H9 (cell line): Measurements from ENCODE around the gene IL31. TPM values are rescaled to one million over a fixed set of nuclear protein-coding genes. Genes with fewer than 3 reads are reported as not detected.

Experiments used
- DNase-seq: peaks from one replicate; pipeline ENCODE4 v3.0.0-alpha.2; 2017
- H2AFZ ChIP-seq: one replicate; pipeline ENCODE4 v1.6.1; 2013; ENCODE audit warnings: mild to moderate bottlenecking, low read length, control low read depth, moderate library complexity
- H2AK5ac ChIP-seq: 2 replicates; pipeline ENCODE4 v1.6.1; 2013; ENCODE audit warnings: low read length, control low read depth, mixed read lengths; ENCODE audit not compliant: insufficient read length
- H2BK120ac ChIP-seq: one replicate; pipeline ENCODE4 v1.6.1; 2013; ENCODE audit warnings: low read depth, mild to moderate bottlenecking, low read length, control low read depth, inconsistent platforms; ENCODE audit not compliant: poor library complexity, severe bottlenecking
- H2BK12ac ChIP-seq: 2 replicates; pipeline ENCODE4 v1.6.1; 2013; ENCODE audit warnings: low read length, control low read depth, mixed read lengths, low read depth; ENCODE audit not compliant: insufficient read length
- H2BK15ac ChIP-seq: 2 replicates; pipeline ENCODE4 v1.6.1; 2013; ENCODE audit warnings: low read depth, low read length, control low read depth
- H2BK20ac ChIP-seq: one replicate; pipeline ENCODE4 v1.6.1; 2013; ENCODE audit warnings: low read depth, mild to moderate bottlenecking, low read length, control low read depth, inconsistent platforms; ENCODE audit not compliant: poor library complexity, severe bottlenecking
- H2BK5ac ChIP-seq: 2 replicates; pipeline ENCODE4 v1.6.1; 2013; ENCODE audit warnings: low read length, control low read depth, mixed read lengths; ENCODE audit not compliant: insufficient read length
- H3K14ac ChIP-seq: 2 replicates; pipeline ENCODE4 v1.6.1; 2013; ENCODE audit warnings: low read length, control low read depth; ENCODE audit not compliant: insufficient read depth
- H3K18ac ChIP-seq: 2 replicates; pipeline ENCODE4 v1.6.1; 2013; ENCODE audit warnings: low read depth, mild to moderate bottlenecking, mixed read lengths, low read length, control low read depth; ENCODE audit not compliant: insufficient read length
- H3K23ac ChIP-seq: 2 replicates; pipeline ENCODE4 v1.6.1; 2013; ENCODE audit warnings: low read length, control low read depth, mixed read lengths, low read depth; ENCODE audit not compliant: insufficient read length
- H3K23me2 ChIP-seq: 2 replicates; pipeline ENCODE4 v1.6.1; 2013; ENCODE audit warnings: low read depth, mild to moderate bottlenecking, mixed read lengths, low read length, control low read depth; ENCODE audit not compliant: insufficient read length, poor library complexity, severe bottlenecking
- H3K27ac ChIP-seq: 2 replicates; pipeline ENCODE4 v1.5.1; 2013; ENCODE audit warnings: low read length, control low read depth, mixed read lengths, low read depth; ENCODE audit not compliant: insufficient read length
- H3K27me3 ChIP-seq: 2 replicates; pipeline ENCODE4 v1.6.1; 2013; ENCODE audit warnings: low read length, control low read depth, inconsistent platforms; ENCODE audit not compliant: insufficient read depth
- H3K4ac ChIP-seq: 2 replicates; pipeline ENCODE4 v1.6.1; 2013; ENCODE audit warnings: low read depth, mild to moderate bottlenecking, control low read depth, inconsistent platforms, low read length, moderate library complexity
- H3K4me1 ChIP-seq: 2 replicates; pipeline ENCODE4 v1.6.1; 2013; ENCODE audit warnings: low read length, control low read depth, inconsistent platforms; ENCODE audit not compliant: insufficient read depth
- H3K4me2 ChIP-seq: 2 replicates; pipeline ENCODE4 v1.6.1; 2013; ENCODE audit warnings: low read length, control low read depth, mixed read lengths; ENCODE audit not compliant: insufficient read length, insufficient read depth
- H3K56ac ChIP-seq: 2 replicates; pipeline ENCODE4 v1.6.1; 2013; ENCODE audit warnings: low read depth, mild to moderate bottlenecking, mixed read lengths, low read length, control low read depth; ENCODE audit not compliant: insufficient read length
- H3K79me1 ChIP-seq: 2 replicates; pipeline ENCODE4 v1.6.1; 2013; ENCODE audit warnings: low read depth, mild to moderate bottlenecking, moderate library complexity, low read length, control low read depth, inconsistent platforms; ENCODE audit not compliant: insufficient read depth, poor library complexity, severe bottlenecking
- H3K79me2 ChIP-seq: 2 replicates; pipeline ENCODE4 v1.6.1; 2013; ENCODE audit warnings: low read length, control low read depth, inconsistent platforms; ENCODE audit not compliant: insufficient read depth
- H3K9ac ChIP-seq: 2 replicates; pipeline ENCODE4 v1.6.1; 2013; ENCODE audit warnings: low read length, control low read depth, mixed read lengths; ENCODE audit not compliant: insufficient read length; ENCODE audit errors: extremely low read depth
- H3K9me3 ChIP-seq: one replicate; pipeline ENCODE4 v1.6.1; 2013; ENCODE audit warnings: low read depth, low read length, inconsistent platforms; ENCODE audit not compliant: control insufficient read depth
- H3T11ph ChIP-seq: one replicate; pipeline ENCODE4 v1.6.1; 2013; ENCODE audit warnings: mild to moderate bottlenecking, low read length, control low read depth, inconsistent platforms
- H4K20me1 ChIP-seq: one replicate; pipeline ENCODE4 v1.6.1; 2013; ENCODE audit not compliant: control insufficient read depth, insufficient read length, insufficient read depth
- H4K5ac ChIP-seq: 2 replicates; pipeline ENCODE4 v1.6.1; 2013; ENCODE audit warnings: low read depth, mild to moderate bottlenecking, mixed read lengths, low read length, control low read depth; ENCODE audit not compliant: insufficient read length
- H4K8ac ChIP-seq: replicated peaks from 2 replicates; pipeline ENCODE4 v1.6.1; 2013; ENCODE audit warnings: low read length, control low read depth, mixed read lengths, low read depth; ENCODE audit not compliant: insufficient read length
- H4K91ac ChIP-seq: 2 replicates; pipeline ENCODE4 v1.6.1; 2013; ENCODE audit warnings: low read depth, mild to moderate bottlenecking, moderate library complexity, mixed read lengths, low read length, control low read depth; ENCODE audit not compliant: insufficient read length
- H3K27ac Mint-ChIP-seq, 3 experiments: 2 replicates in 2 of 3; 3 replicates in 1 of 3; pipeline ENCODE4 v1.8.0; 2020 to 2021; ENCODE audit warnings: mixed read lengths in 3 of 3, mild to moderate bottlenecking in 1 of 3, moderate library complexity in 1 of 3
- H3K27me3 Mint-ChIP-seq: 2 replicates; pipeline ENCODE4 v1.8.0; 2021; ENCODE audit warnings: low read depth, mild to moderate bottlenecking, moderate library complexity, mixed read lengths
- H3K36me3 Mint-ChIP-seq, 3 experiments: 2 replicates in 2 of 3; 3 replicates in 1 of 3; pipeline ENCODE4 v1.8.0; 2020 to 2021; ENCODE audit warnings: low read depth in 3 of 3, mixed read lengths in 3 of 3; ENCODE audit not compliant: insufficient read depth in 1 of 3
- H3K4me1 Mint-ChIP-seq, 2 experiments: 2 replicates each; pipeline ENCODE4 v1.8.0; 2020; ENCODE audit warnings: mixed read lengths in 2 of 2
- H3K4me3 Mint-ChIP-seq, 2 experiments: 2 replicates in 1 of 2; 3 replicates in 1 of 2; pipeline ENCODE4 v1.8.0; 2020 to 2021; ENCODE audit warnings: mild to moderate bottlenecking in 2 of 2, mixed read lengths in 2 of 2, moderate library complexity in 1 of 2
- H3K9me3 Mint-ChIP-seq, 2 experiments: 2 replicates in 1 of 2; 3 replicates in 1 of 2; pipeline ENCODE4 v1.8.0; 2020; ENCODE audit warnings: mild to moderate bottlenecking in 2 of 2, mixed read lengths in 2 of 2, moderate library complexity in 1 of 2
- WGBS: extraction: QIAGEN DNeasy Blood & Tissue Kit; methylation state at CpG from one replicate; pipeline ENCODE4 v1.1.7; 2013; ENCODE audit warnings: missing lambda C conversion rate, low lambda C conversion rate, mixed read lengths; ENCODE audit not compliant: insufficient read length; ENCODE audit errors: extremely low coverage; 5-methylcytosine and 5-hydroxymethylcytosine counted together
- total RNA-seq: library from RNA; stranded (reverse); gene quantifications from 2 replicates; pipeline ENCODE4 v1.2.1, GENCODE V29; 2021
- TF ChIP-seq, protein P1 (sequence below): fragments of 200-600 bp; sonication (generic); conservative IDR thresholded peaks from 3 replicates; pipeline ENCODE4 v1.8.0; 2021; ENCODE audit warnings: antibody characterized with exemption, mild to moderate bottlenecking

Gene IL31
- total RNA-seq, 1 experiment from 2014 or later: not detected

DNA sequence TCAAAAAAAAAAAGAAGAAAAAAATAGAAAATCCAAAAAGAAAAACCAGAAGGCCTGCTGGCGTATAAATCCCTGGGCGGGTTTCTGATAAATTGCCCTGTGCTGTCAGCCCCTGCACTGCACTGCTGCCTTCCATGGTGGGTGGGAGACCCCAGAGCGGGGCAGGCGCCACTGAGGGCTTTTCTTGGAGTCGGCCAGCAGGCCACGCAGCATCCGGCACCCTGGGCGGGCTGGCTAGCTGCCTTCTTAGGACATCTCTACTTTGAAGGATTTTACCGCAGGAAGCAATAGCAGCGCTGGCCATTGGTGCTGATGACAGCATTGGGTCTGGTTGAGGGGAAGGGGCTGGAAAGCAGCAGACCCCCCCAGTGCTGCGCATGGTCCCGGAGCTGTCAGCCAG lies 29.1 kb downstream of the IL31 start:
- Histone ChIP-seq H4K91ac (no peak overlapping the region), H2BK15ac (no peak overlapping the region), H3K56ac (no peak overlapping the region), H3T11ph (no peak overlapping the region), H3K4me2 (no peak overlapping the region), H4K5ac (no peak overlapping the region), H3K9me3 (peaks cover 24% of the 10 kb centered on the region), H2AFZ (no peak overlapping the region), H2BK5ac (no peak overlapping the region), H3K79me2 (no peaks in the 10 kb centered on the region), H3K23ac (no peak overlapping the region), H3K27me3 (no peaks in the 10 kb centered on the region), H2BK12ac (no peak overlapping the region), H4K20me1 (no peaks in the 10 kb centered on the region), H3K14ac (no peak overlapping the region), H2BK20ac (no peak overlapping the region), H4K8ac (no peak overlapping the region), H3K9ac (no peak overlapping the region), H3K4ac (no peak overlapping the region), H2BK120ac (no peak overlapping the region), H3K4me1 (no peaks in the 10 kb centered on the region), H3K79me1 (no peaks in the 10 kb centered on the region), H3K23me2 (no peaks in the 10 kb centered on the region), H2AK5ac (no peak overlapping the region), H3K27ac (no peak overlapping the region), H3K18ac (no peak overlapping the region)
- Mint-ChIP-seq H3K4me3 (no peak overlapping the region), H3K4me1 (no peaks in the 10 kb centered on the region), H3K27ac (no peak overlapping the region), H3K36me3 (peaks cover 39 to 40% (median 39%) of the 10 kb centered on the region in 3 experiments), H3K9me3 (peaks cover 26 to 29% of the 10 kb centered on the region in 2 experiments), H3K27me3 (no peaks in the 10 kb centered on the region; the same call in 1 of the 2 replicates)
- no CpG with 5 or more reads among the region's 12 CpGs for WGBS
- DNase-seq: no peak
- TF ChIP-seq, protein P1, sequence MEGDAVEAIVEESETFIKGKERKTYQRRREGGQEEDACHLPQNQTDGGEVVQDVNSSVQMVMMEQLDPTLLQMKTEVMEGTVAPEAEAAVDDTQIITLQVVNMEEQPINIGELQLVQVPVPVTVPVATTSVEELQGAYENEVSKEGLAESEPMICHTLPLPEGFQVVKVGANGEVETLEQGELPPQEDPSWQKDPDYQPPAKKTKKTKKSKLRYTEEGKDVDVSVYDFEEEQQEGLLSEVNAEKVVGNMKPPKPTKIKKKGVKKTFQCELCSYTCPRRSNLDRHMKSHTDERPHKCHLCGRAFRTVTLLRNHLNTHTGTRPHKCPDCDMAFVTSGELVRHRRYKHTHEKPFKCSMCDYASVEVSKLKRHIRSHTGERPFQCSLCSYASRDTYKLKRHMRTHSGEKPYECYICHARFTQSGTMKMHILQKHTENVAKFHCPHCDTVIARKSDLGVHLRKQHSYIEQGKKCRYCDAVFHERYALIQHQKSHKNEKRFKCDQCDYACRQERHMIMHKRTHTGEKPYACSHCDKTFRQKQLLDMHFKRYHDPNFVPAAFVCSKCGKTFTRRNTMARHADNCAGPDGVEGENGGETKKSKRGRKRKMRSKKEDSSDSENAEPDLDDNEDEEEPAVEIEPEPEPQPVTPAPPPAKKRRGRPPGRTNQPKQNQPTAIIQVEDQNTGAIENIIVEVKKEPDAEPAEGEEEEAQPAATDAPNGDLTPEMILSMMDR: no peak
